ENCODE measurements around the gene CAP2.

Gene CAP2

GRCh38 chr6:17405944-17406245, 12.5 kb downstream of the CAP2 start:
- TF ChIP-seq CTCF (IDR thresholded peaks at IDR 0.05) = no peak

- no peak for TF ChIP-seq CTCF (IDR thresholded peaks at IDR 0.05)
Observed at GRCh38 chr6:17408081-17408480, 14.7 kb downstream of the CAP2 start.

GRCh38 chr6:17410281-17410680, 16.9 kb downstream of the CAP2 start:
- TF ChIP-seq CTCF (IDR thresholded peaks at IDR 0.05) = no peak

GRCh38 chr6:17413313-17413750, 19.9 kb downstream of the CAP2 start:
- TF ChIP-seq CTCF (IDR thresholded peaks at IDR 0.05) = no peak

- TF ChIP-seq CTCF (IDR thresholded peaks at IDR 0.05) = no peak
Observed at GRCh38 chr6:17415321-17415720, 21.9 kb downstream of the CAP2 start.

- no peak for TF ChIP-seq CTCF (IDR thresholded peaks at IDR 0.05)
Observed at GRCh38 chr6:17416806-17417205, 23.4 kb downstream of the CAP2 start.

GRCh38 chr6:17417817-17418216, 24.4 kb downstream of the CAP2 start:
- no peak for TF ChIP-seq CTCF (IDR thresholded peaks at IDR 0.05)

Measured in LNCAP (cell line).